Measurements from ENCODE around the gene EML6.
A peak's percentile ranks its signal among the peaks of the same experiment; 100 is the strongest.

EML6 gene

GRCh38 chr2:54912893-54913292, 189.4 kb downstream of the EML6 start:
- no peak for FAIRE-seq
- TF ChIP-seq POLR2A (IDR thresholded peaks at IDR 0.05; ENCODE audit: low read depth, low read length), result no peak
- no peak for DNase-seq (ENCODE audit: insufficient read length, low spot score)

GRCh38 chr2:54914637-54915036, 191.2 kb downstream of the EML6 start:
- TF ChIP-seq POLR2A (IDR thresholded peaks at IDR 0.05; ENCODE audit: low read depth, low read length), result no peak
- DNase-seq (ENCODE audit: insufficient read length, low spot score) (no peak), FAIRE-seq (no peak)

GRCh38 chr2:54915101-54915500, 191.6 kb downstream of the EML6 start:
- DNase-seq (ENCODE audit: insufficient read length, low spot score) (no peak), FAIRE-seq (peak; percentile 27)
- TF ChIP-seq POLR2A (IDR thresholded peaks at IDR 0.05; ENCODE audit: low read depth, low read length), result no peak

DNA sequence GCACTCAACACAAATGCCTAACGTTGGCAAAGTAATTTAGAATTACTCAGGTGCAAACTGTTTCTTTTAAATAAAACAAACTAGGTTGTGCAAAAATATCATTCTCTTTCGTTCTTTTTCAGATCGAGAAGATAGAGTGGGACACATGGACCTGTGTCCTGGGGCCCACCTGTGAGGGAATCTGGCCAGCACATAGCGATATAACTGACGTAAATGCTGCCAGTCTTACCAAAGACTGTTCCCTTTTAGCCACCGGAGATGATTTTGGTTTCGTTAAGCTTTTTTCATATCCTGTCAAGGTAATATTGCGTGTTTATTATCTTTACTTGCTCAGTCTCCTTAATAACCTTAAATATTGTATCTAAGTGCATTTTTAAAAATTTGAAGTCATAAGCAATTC, 193.2 kb downstream of the EML6 start:
- FAIRE-seq (no peak), DNase-seq (ENCODE audit: insufficient read length, low spot score) (no peak)
- no peak for TF ChIP-seq POLR2A (IDR thresholded peaks at IDR 0.05; ENCODE audit: low read depth, low read length)

DNA sequence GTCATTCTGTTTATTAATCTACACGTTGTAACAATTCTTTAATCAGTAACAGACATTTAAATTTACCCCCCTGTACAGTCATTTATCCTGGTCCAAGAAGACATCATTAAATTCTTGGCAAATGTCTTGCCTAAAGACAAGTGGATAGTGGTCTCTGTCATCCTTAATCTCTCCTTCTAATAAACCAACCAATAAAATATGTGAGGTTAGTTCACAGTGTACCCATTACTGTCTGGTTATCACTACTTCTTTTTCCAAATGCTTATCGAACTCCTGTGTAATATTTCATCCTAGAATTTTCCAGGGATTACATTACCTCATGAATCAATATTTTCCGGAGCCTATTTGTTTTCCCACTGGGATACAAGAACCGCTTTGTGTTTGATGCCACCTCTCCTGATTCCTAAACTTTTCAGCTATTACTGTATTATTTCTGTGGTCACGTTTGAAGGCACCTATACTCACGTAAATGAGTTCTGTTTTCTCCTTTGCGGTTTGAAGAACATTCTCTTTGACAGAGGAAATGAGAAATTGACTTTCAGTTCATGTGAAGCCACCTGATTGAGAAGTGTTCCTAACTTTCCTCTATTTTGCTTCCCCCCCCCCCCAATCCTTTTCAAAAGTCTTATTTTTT, 195.3 kb downstream of the EML6 start:
- FAIRE-seq, result no peak
- no peak for DNase-seq (ENCODE audit: insufficient read length, low spot score)
- no peak for TF ChIP-seq POLR2A (IDR thresholded peaks at IDR 0.05; ENCODE audit: low read depth, low read length)

- TF ChIP-seq POLR2A (IDR thresholded peaks at IDR 0.05; ENCODE audit: low read depth, low read length), result no peak
- no peak for FAIRE-seq
- no peak for DNase-seq (ENCODE audit: insufficient read length, low spot score)
Measured at GRCh38 chr2:54920660-54921059, 197.2 kb downstream of the EML6 start.

DNA sequence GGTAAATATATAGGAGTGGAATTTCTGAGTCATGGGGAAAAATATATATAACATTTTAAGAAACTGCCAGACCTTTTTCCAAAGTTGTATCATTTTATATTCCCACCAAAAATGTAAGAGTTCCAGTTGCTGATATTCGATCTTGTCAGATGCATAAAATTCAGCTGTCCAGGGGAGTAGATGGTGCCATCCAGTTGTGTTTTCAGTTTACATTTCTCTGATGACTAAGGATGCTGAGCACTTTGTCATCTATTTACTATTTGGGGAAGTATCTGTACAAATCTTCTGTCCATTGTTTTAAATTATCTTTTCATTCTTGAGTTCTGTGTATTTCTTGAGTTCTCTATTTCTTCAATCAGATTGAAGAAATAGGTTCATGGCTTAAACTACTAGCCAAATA, 200.7 kb downstream of the EML6 start:
- no peak for TF ChIP-seq POLR2A (IDR thresholded peaks at IDR 0.05; ENCODE audit: low read depth, low read length)
- DNase-seq (ENCODE audit: insufficient read length, low spot score) (no peak), FAIRE-seq (no peak)

DNA sequence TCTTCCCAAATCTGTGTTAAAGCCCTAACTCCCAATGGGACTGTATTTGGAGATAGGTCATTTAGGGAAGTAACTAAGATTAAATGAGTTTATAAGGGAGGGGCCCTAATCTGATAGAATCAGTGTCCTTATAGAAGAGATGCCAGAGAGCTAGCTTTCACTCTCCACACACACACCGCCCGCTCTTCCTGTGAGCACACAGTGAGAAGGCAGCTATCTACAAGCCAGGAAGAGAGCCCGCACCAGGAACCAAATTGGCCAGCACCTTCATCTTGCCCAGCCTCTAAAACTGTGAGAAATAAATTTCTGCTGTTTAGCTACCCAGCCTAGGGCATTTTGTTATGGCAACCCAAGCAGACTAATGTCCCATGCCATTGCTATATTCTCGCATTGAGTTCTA, 201.6 kb downstream of the EML6 start:
- FAIRE-seq (no peak), DNase-seq (ENCODE audit: insufficient read length, low spot score) (no peak)
- TF ChIP-seq POLR2A (IDR thresholded peaks at IDR 0.05; ENCODE audit: low read depth, low read length), result no peak

DNA sequence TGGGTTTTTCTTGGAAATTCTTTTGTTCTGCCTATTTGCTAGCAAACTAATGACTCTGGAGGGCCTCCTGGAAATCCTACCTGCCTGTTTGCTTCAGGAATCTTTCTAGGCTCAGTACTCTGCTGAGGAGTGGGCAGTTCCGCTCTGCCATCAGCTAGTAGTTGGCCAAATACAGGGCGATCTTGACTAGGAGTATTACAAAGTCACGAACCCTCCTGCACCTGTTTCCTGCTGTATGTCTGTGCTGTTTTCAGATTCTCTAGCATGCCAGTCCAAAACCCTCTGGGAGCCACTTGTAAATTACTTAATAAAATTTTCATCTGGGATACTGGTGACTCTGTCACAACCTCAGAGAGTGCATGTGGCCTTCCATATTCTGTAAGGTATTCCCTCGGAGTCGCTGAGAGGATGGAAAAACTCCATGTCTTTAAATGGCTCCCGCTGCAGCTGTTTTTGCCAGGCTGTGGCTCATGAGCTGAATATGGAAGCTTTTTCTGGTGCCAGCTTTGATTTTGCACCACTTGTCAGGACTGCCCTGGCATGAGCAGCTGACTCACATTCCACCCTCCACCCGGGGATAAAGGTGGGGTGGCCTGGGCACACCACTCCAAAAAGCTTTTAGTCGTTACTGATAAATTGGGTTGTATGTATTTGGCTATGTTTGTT, 203.8 kb downstream of the EML6 start:
- FAIRE-seq, result no peak
- DNase-seq (ENCODE audit: insufficient read length, low spot score), result no peak
- TF ChIP-seq POLR2A (IDR thresholded peaks at IDR 0.05; ENCODE audit: low read depth, low read length), result no peak

GRCh38 chr2:54927751-54928615, 204.5 kb downstream of the EML6 start:
- FAIRE-seq (no peak), DNase-seq (ENCODE audit: insufficient read length, low spot score) (no peak)
- TF ChIP-seq POLR2A (IDR thresholded peaks at IDR 0.05; ENCODE audit: low read depth, low read length), result no peak

GRCh38 chr2:54928719-54929118, 205.3 kb downstream of the EML6 start:
- DNase-seq (ENCODE audit: insufficient read length, low spot score) (no peak), FAIRE-seq (no peak)
- no peak for TF ChIP-seq POLR2A (IDR thresholded peaks at IDR 0.05; ENCODE audit: low read depth, low read length)

DNA sequence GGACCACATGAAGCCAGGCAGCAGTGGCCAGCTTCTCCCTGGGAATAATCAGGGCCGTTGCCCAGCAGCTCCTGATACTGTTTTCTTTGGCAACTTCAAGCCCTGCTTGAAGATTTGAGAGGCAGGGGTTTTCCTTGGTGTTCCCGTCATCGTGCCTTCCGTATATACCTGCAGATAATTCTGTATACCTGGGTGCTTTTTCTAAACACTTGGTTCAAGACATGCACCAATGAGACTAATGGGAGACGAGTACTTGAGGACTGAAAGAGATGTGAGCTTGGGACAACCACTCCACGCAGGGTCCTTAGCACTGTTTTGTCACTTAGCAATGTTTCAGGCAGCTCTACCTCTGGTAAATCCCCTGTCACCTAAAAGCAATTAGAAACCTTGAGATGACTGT, 208.0 kb downstream of the EML6 start:
- no peak for FAIRE-seq
- TF ChIP-seq POLR2A (IDR thresholded peaks at IDR 0.05; ENCODE audit: low read depth, low read length), result no peak
- no peak for DNase-seq (ENCODE audit: insufficient read length, low spot score)

GRCh38 chr2:54935389-54935788, 211.9 kb downstream of the EML6 start:
- DNase-seq (ENCODE audit: insufficient read length, low spot score), result no peak
- TF ChIP-seq POLR2A (IDR thresholded peaks at IDR 0.05; ENCODE audit: low read depth, low read length), result no peak
- FAIRE-seq, result no peak

DNA sequence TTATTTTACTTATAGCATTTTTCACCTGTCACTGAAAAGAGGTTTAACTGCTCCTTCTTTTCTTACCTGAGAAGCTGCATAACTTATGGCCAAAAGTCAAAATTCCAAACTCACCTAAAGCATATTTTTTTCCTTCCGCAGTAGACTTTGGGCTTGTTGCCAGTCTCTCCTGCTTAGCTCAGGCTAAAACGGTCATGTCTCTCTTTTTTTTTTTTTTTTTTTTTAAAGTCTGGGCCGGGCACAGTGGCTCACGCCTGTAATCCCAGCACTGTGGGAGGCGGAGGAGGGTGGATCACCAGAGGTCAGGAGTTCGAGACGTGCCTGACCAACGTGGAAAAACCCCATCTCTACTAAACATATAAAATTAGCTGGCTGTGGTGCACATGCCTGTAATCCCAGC, 213.3 kb downstream of the EML6 start:
- FAIRE-seq, result no peak
- no peak for TF ChIP-seq POLR2A (IDR thresholded peaks at IDR 0.05; ENCODE audit: low read depth, low read length)
- DNase-seq (ENCODE audit: insufficient read length, low spot score), result peak; percentile 26

Data from H54 (cell line).